ENCODE results near the gene ERCC5. TPM values are rescaled to one million over a fixed set of nuclear protein-coding genes. Genes with fewer than 3 reads are reported as not detected.

Gene ERCC5
- total RNA-seq (88.3 and 100 TPM in 2 replicates), polyA plus RNA-seq (34.7 and 48.5 TPM in 2 replicates), polyA minus RNA-seq (47.5 and 65.7 TPM in 2 replicates)
- total RNA-seq (2013) = 96.5 TPM

- no peaks in the 10 kb centered on the region for H3K27me3 ChIP-seq (replicated peaks in 1 of 4; ENCODE audit: control extremely low read depth in 1 of 4, control insufficient read depth in 3 of 4, insufficient read depth in 4 of 4, low read length in 3 of 4)
- Mint-ChIP-seq H3K4me1 (peaks cover 32% of the 10 kb centered on the region), H3K9me3 (ENCODE audit: insufficient read depth) (no peaks in the 10 kb centered on the region), H3K27me3 (no peaks in the 10 kb centered on the region), H3K4me3 (peak within 1 kb of the TSS; percentile 91), H3K27ac (peak within 1 kb of the TSS; percentile 98)
- peak within 1 kb of the TSS; percentile 96 to 97 for H3K27ac ChIP-seq (ENCODE audit: low read length in 2 of 2)
- peak within 1 kb of the TSS; percentile 90 for H3K4me2 ChIP-seq (replicated peaks; ENCODE audit: low read depth, low read length, poor library complexity, severe bottlenecking)
- H3K9ac ChIP-seq (ENCODE audit: low read length) = peak within 1 kb of the TSS; percentile 99
- TF ChIP-seq CTCF (IDR thresholded peaks at IDR 0.05) (no peak), EZH2 (IDR thresholded peaks at IDR 0.05; ENCODE audit: borderline replicate concordance, insufficient read depth, low read depth, low read length, poor library complexity, severe bottlenecking) (no peak)
- ATAC-seq (ENCODE audit: low read depth) = peak; percentile 74
- DNase-seq = peak; percentile 99
- under 1% methylated on average over 48 of the region's 49 CpGs for WGBS (ENCODE audit: insufficient coverage)
- H3K4me1 ChIP-seq (ENCODE audit: control insufficient read depth in 2 of 2, insufficient read depth in 2 of 2, low read length in 2 of 2) = peaks cover 21 to 25% of the 10 kb centered on the region in 2 donors
- ChIA-PET CTCF (interaction anchor here (1.0 to 7.0 kb wide), 7 partner anchors 25 to 269 kb away, joined by 3 to 107 read pairs (median 13); partner anchors contain the start of genes BIVM, POGLUT2, TEX30 and TPP2), POLR2A (interaction anchor here (0.9 to 4.6 kb wide), 6 partner anchors 46 to 266 kb away, joined by 3 to 116 read pairs (median 13); partner anchors contain the start of genes BIVM, POGLUT2, TEX30 and TPP2)
- H3K9me3 ChIP-seq (ENCODE audit: control extremely low read depth in 1 of 3, control insufficient read depth in 2 of 3, insufficient read depth in 1 of 3, low read length in 2 of 3) = no peaks in the 10 kb centered on the region
- intact Hi-C loops (cut with micrococcal nuclease) = loop anchor here (1.0 to 2.0 kb wide), 5 partner anchors 25 to 451 kb away; partner anchors contain the start of genes TEX30 and TPP2
- peak within 1 kb of the TSS; percentile 86 for H2AFZ ChIP-seq (ENCODE audit: insufficient read depth, low read depth, low read length, poor library complexity, severe bottlenecking)
- H3K4me3 ChIP-seq (ENCODE audit: control extremely low read depth in 1 of 5, extremely low read depth in 1 of 5, insufficient read depth in 1 of 5, low read depth in 2 of 5, low read length in 4 of 5) = peak within 1 kb of the TSS; percentile 91 to 100 (median 99)
- peaks cover 0 to 2% of the 10 kb centered on the region in 2 experiments for H3K36me3 ChIP-seq (replicated peaks in 1 of 2; ENCODE audit: control extremely low read depth in 1 of 2, control insufficient read depth in 1 of 2, extremely low read depth in 1 of 2, insufficient read depth in 2 of 2, low read length in 1 of 2)
- H4K20me1 ChIP-seq (ENCODE audit: control insufficient read depth, insufficient read depth, low read length, poor library complexity, severe bottlenecking) = peaks cover 21% of the 10 kb centered on the region
- H3K79me2 ChIP-seq (ENCODE audit: control insufficient read depth, insufficient read depth, low read length) = peaks cover 50% of the 10 kb centered on the region
Measured at GRCh38 chr13:102845630-102846260, at the start of gene ERCC5. TSS of gene ERCC5 (plus strand) at chr13:102846032. CDS start at chr13:102846267, 235 bp downstream.
